Endothelial cell of umbilical vein (primary cell): Measurements from ENCODE around the gene OR2H1.

Experiments used
- GATA2 ChIP-seq: IDR thresholded peaks from 2 replicates; pipeline ENCODE4 v1.7.0; 2011; ENCODE audit warnings: low read depth, mild to moderate bottlenecking, moderate library complexity, mixed read lengths, low read length; ENCODE audit not compliant: insufficient read length, insufficient read depth
- POLR2A ChIP-seq: IDR thresholded peaks from 2 replicates; pipeline ENCODE4 v1.6.1; 2012; ENCODE audit warnings: low read depth, mild to moderate bottlenecking, control low read depth, low read length
- POLR2AphosphoS5 ChIP-seq: IDR thresholded peaks from 2 replicates; pipeline ENCODE4 v1.6.1; 2012; ENCODE audit warnings: low read depth, mild to moderate bottlenecking, control low read depth, low read length, moderate library complexity; ENCODE audit not compliant: insufficient read depth
- TF ChIP-seq, protein P1 (sequence below), 2 donors: IDR thresholded peaks; 1 replicate in 1 of 2; 2 replicates in 1 of 2; pipeline ENCODE4 v1.5.1; 2011; ENCODE audit warnings: low read length in 2 of 2, mild to moderate bottlenecking in 2 of 2, moderate library complexity in 2 of 2, control low read depth in 1 of 2, inconsistent platforms in 1 of 2, low read depth in 1 of 2; ENCODE audit not compliant: insufficient read depth in 1 of 2; ENCODE audit errors: extremely low read depth in 1 of 2

DNA sequence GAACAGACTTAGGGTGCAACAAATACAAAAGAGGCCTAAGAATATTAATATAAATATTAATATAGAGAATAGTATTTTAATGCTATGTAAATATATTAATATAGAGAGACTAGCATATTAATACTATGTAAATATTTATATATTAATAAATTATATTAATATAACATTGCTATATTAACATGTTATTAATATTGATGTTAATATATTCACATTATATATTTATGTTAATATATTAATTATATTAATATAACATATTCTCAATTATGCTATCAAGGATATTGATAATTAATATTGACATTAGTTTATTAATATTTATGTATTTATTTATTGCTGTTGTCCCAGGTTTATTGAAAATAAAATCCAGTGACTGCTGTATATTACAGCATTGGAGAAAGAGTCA lies 31.9 kb downstream of the OR2H1 start:
- TF ChIP-seq, protein P1, sequence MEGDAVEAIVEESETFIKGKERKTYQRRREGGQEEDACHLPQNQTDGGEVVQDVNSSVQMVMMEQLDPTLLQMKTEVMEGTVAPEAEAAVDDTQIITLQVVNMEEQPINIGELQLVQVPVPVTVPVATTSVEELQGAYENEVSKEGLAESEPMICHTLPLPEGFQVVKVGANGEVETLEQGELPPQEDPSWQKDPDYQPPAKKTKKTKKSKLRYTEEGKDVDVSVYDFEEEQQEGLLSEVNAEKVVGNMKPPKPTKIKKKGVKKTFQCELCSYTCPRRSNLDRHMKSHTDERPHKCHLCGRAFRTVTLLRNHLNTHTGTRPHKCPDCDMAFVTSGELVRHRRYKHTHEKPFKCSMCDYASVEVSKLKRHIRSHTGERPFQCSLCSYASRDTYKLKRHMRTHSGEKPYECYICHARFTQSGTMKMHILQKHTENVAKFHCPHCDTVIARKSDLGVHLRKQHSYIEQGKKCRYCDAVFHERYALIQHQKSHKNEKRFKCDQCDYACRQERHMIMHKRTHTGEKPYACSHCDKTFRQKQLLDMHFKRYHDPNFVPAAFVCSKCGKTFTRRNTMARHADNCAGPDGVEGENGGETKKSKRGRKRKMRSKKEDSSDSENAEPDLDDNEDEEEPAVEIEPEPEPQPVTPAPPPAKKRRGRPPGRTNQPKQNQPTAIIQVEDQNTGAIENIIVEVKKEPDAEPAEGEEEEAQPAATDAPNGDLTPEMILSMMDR (IDR thresholded peaks at IDR 0.05; ENCODE audit: extremely low read depth in 1 of 2, insufficient read depth in 1 of 2, low read depth in 1 of 2, low read length in 2 of 2): no peak
- no peak for TF ChIP-seq POLR2AphosphoS5
- TF ChIP-seq POLR2A: no peak
- TF ChIP-seq GATA2: no peak
